ENCODE data around the gene DPP3. TPM values are rescaled to one million over a fixed set of nuclear protein-coding genes. Genes with fewer than 3 reads are reported as not detected.

DPP3 gene
- total and polyA plus RNA-seq, 4 experiments from 2014 or later, result 21.0 to 31.0 (median 25.9) TPM

GRCh38 chr11:66478729-66479393 lies 1.4 kb upstream of the DPP3 start:
- Mint-ChIP-seq H3K27me3 (no peaks in the 10 kb centered on the region), H3K4me1 (peaks cover 13 to 48% (median 21%) of the 10 kb centered on the region in 4 donors), H3K4me3 (peak overlapping the region; percentile 87 to 96 (median 90)), H3K36me3 (peaks cover 0 to 16% of the 10 kb centered on the region in 2 donors), H3K9me3 (no peaks in the 10 kb centered on the region), H3K27ac (peak overlapping the region; percentile 78 to 94 (median 91))
- peak overlapping the region; percentile 88 to 90 for H3K4me3 ChIP-seq (ENCODE audit: low read length in 2 of 2)
- no peaks in the 10 kb centered on the region for H3K9me3 ChIP-seq (ENCODE audit: control insufficient read depth in 1 of 2, low read length in 2 of 2)
- no peaks in the 10 kb centered on the region for H3K36me3 ChIP-seq (ENCODE audit: insufficient read depth, low read length)
- H3K27me3 ChIP-seq (ENCODE audit: insufficient read depth, low read length), result no peaks in the 10 kb centered on the region
- intact Hi-C loops (cut with micrococcal nuclease), result loop anchor here (2.0 kb wide), 1 partner anchor 66 kb away; no protein-coding TSS in a partner anchor
- ChIA-PET POLR2A (ENCODE audit: partially characterized antibody) (interaction anchor here (0.6 to 2.5 kb wide), 11 partner anchors 12 to 544 kb away, joined by 3 to 19 read pairs (median 6); partner anchors contain the start of genes ACTN3, BBS1, CTSF and MRPL11), CTCF (ENCODE audit: partially characterized antibody) (interaction anchor here (0.7 to 2.3 kb wide), 12 partner anchors 8 to 199 kb away, joined by 3 to 18 read pairs (median 4); partner anchors contain the start of genes MRPL11, PELI3 and RBM4B)
- peak in 4 of 5 donors; percentile 24 to 39 (median 30) for DNase-seq
- peaks cover 20% of the 10 kb centered on the region for H3K4me1 ChIP-seq (ENCODE audit: insufficient read depth, low read length)
- H3K27ac ChIP-seq (ENCODE audit: low read depth, low read length), result peak overlapping the region; percentile 81

DNA sequence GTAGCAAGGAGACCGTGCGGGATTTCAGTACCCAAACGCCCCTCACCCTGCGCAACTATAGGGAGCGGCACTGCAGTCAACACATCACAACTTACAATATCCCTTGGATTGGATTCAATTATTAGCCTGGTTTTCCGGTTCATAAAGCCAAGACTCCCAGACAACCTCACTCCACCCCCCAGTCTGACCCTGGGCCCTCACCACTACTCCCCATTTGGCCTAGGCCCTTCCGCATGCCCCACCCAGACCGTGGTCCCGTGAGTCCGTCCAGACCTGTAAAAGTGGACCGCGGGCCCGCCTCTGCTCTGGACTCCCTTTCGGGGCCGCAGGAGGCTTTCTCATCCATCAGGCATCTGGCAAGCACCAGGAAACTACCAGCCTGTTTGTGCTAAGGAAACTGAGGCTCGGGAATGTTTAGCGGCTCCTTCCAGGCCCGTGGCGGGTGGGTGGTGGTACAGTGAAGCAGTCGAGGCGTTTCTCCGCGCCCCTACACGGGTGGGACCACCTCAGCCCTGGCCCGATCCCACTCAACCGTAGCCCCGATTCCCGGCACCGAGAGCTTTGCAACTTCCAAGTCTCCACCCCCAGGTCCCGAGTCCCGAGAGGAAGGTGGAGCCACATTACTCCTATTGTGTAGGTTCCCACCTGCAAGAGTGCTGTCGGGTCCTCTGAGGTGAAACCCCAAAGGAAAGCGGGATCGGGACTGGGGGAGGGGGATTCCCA lies 679 bp upstream of the DPP3 start:
- H3K27ac ChIP-seq (ENCODE audit: low read depth, low read length), result peak overlapping the region; percentile 81
- H3K4me3 ChIP-seq (ENCODE audit: low read length in 2 of 2), result peak overlapping the region; percentile 88 to 90
- Mint-ChIP-seq H3K4me1 (peaks cover 13 to 48% (median 21%) of the 10 kb centered on the region in 4 donors), H3K9me3 (no peaks in the 10 kb centered on the region), H3K27ac (peak overlapping the region; percentile 78 to 94 (median 91)), H3K27me3 (no peaks in the 10 kb centered on the region), H3K36me3 (peaks cover 0 to 16% of the 10 kb centered on the region in 2 donors), H3K4me3 (peak overlapping the region; percentile 87 to 96 (median 90))
- intact Hi-C loops (cut with micrococcal nuclease), result loop anchor here (1.0 to 2.0 kb wide), 6 partner anchors 13 to 199 kb away; partner anchors contain the start of genes BBS1 and PELI3
- H3K36me3 ChIP-seq (ENCODE audit: insufficient read depth, low read length), result no peaks in the 10 kb centered on the region
- peak in 2 of 5 donors; percentile 11 to 17 for DNase-seq
- H3K27me3 ChIP-seq (ENCODE audit: insufficient read depth, low read length), result no peaks in the 10 kb centered on the region
- CTCF ChIA-PET (ENCODE audit: partially characterized antibody), result interaction anchor here (0.7 to 2.3 kb wide), 19 partner anchors 8 to 376 kb away, joined by 3 to 18 read pairs (median 4); partner anchors contain the start of genes MRPL11 and RBM4B
- POLR2A ChIA-PET (ENCODE audit: partially characterized antibody), result interaction anchor here (0.5 to 2.5 kb wide), 24 partner anchors 9 to 1549 kb away, joined by 3 to 72 read pairs (median 4); partner anchors contain the start of genes ACTN3, BBS1, CCDC87 and CCS
- no peaks in the 10 kb centered on the region for H3K9me3 ChIP-seq (ENCODE audit: control insufficient read depth in 1 of 2, low read length in 2 of 2)
- H3K4me1 ChIP-seq (ENCODE audit: insufficient read depth, low read length), result peaks cover 20% of the 10 kb centered on the region

- Histone ChIP-seq H3K4me3 (ENCODE audit: low read length in 2 of 2) (no peak overlapping the region), H3K27ac (ENCODE audit: low read depth, low read length) (no peak overlapping the region), H3K27me3 (ENCODE audit: insufficient read depth, low read length) (no peaks in the 10 kb centered on the region), H3K4me1 (ENCODE audit: insufficient read depth, low read length) (peaks cover 10% of the 10 kb centered on the region), H3K36me3 (ENCODE audit: insufficient read depth, low read length) (peaks cover 16% of the 10 kb centered on the region), H3K9me3 (ENCODE audit: control insufficient read depth in 1 of 2, low read length in 2 of 2) (no peaks in the 10 kb centered on the region)
- CTCF ChIA-PET (ENCODE audit: partially characterized antibody), result interaction anchor here (1.5 kb wide), 1 partner anchor 8 kb away, joined by 3 read pairs; no protein-coding TSS in a partner anchor
- H3K36me3 Mint-ChIP-seq, result peaks cover 5 to 50% of the 10 kb centered on the region in 2 donors
- intact Hi-C loops (cut with micrococcal nuclease), result no loop called here
- no peaks in the 10 kb centered on the region for H3K9me3 Mint-ChIP-seq
- H3K27ac Mint-ChIP-seq, result no peak overlapping the region
- DNase-seq, result no peak
- POLR2A ChIA-PET (ENCODE audit: partially characterized antibody), result no interaction called here
- no peak overlapping the region for H3K4me3 Mint-ChIP-seq
- H3K4me1 Mint-ChIP-seq, result peaks cover 3 to 24% (median 10%) of the 10 kb centered on the region in 4 donors
- no peaks in the 10 kb centered on the region for H3K27me3 Mint-ChIP-seq
These were observed 4.7 kb downstream of the DPP3 start for GRCh38 chr11:66484806-66485380.

GRCh38 chr11:66488957-66489356 lies 8.7 kb downstream of the DPP3 start:
- no peak overlapping the region for H3K4me3 Mint-ChIP-seq
- ChIA-PET POLR2A (ENCODE audit: partially characterized antibody) (no interaction called here), CTCF (ENCODE audit: partially characterized antibody) (interaction anchor here (1.4 kb wide), 1 partner anchor 10 kb away, joined by 4 read pairs; no protein-coding TSS in a partner anchor)
- no peaks in the 10 kb centered on the region for H3K4me1 ChIP-seq (ENCODE audit: insufficient read depth, low read length)
- no peaks in the 10 kb centered on the region for H3K9me3 ChIP-seq (ENCODE audit: control insufficient read depth in 1 of 2, low read length in 2 of 2)
- peaks cover 8 to 56% of the 10 kb centered on the region in 2 donors for H3K36me3 Mint-ChIP-seq
- H3K36me3 ChIP-seq (ENCODE audit: insufficient read depth, low read length), result peaks cover 32% of the 10 kb centered on the region
- peak overlapping the region in 1 of 7 donors; percentile 7 for H3K27ac Mint-ChIP-seq
- no peaks in the 10 kb centered on the region for H3K27me3 ChIP-seq (ENCODE audit: insufficient read depth, low read length)
- intact Hi-C loops (cut with micrococcal nuclease), result no loop called here
- H3K4me1 Mint-ChIP-seq, result peaks cover 0 to 2% (median under 1%) of the 10 kb centered on the region in 4 donors
- H3K9me3 Mint-ChIP-seq, result no peaks in the 10 kb centered on the region
- H3K4me3 ChIP-seq (ENCODE audit: low read length in 2 of 2), result no peak overlapping the region
- no peak overlapping the region for H3K27ac ChIP-seq (ENCODE audit: low read depth, low read length)
- no peak for DNase-seq
- H3K27me3 Mint-ChIP-seq, result no peaks in the 10 kb centered on the region

DNA sequence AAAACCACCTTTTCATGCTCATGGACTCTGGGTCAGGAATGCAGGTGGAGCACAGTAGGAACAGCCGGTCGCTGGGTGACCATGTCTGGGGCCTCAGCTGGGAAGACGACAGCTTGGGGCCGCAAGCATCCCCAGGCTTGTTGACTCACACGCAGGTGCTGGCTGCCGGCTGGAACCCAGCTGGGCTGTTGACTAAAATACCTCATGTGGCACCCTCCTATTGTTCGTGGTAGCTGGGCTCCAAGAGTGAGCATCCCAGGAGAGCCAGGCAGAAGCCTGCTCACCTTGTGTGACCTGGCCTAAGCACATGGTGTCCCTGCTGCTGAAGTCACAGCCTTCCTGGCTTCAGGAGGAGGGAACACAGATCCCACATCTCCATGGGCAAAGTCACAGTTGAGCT lies 9.4 kb downstream of the DPP3 start:
- peaks cover 0 to 2% (median under 1%) of the 10 kb centered on the region in 4 donors for H3K4me1 Mint-ChIP-seq
- intact Hi-C loops (cut with micrococcal nuclease), result no loop called here
- no peaks in the 10 kb centered on the region for H3K27me3 Mint-ChIP-seq
- no peak overlapping the region for H3K4me3 Mint-ChIP-seq
- peaks cover 8 to 55% of the 10 kb centered on the region in 2 donors for H3K36me3 Mint-ChIP-seq
- Histone ChIP-seq H3K27ac (ENCODE audit: low read depth, low read length) (no peak overlapping the region), H3K4me1 (ENCODE audit: insufficient read depth, low read length) (no peaks in the 10 kb centered on the region), H3K4me3 (ENCODE audit: low read length in 2 of 2) (no peak overlapping the region), H3K27me3 (ENCODE audit: insufficient read depth, low read length) (no peaks in the 10 kb centered on the region), H3K36me3 (ENCODE audit: insufficient read depth, low read length) (peaks cover 33% of the 10 kb centered on the region), H3K9me3 (ENCODE audit: control insufficient read depth in 1 of 2, low read length in 2 of 2) (no peaks in the 10 kb centered on the region)
- no peaks in the 10 kb centered on the region for H3K9me3 Mint-ChIP-seq
- no peak overlapping the region for H3K27ac Mint-ChIP-seq
- POLR2A ChIA-PET (ENCODE audit: partially characterized antibody), result interaction anchor here (0.6 to 0.9 kb wide), 2 partner anchors 10 to 614 kb away, joined by 3 read pairs; partner anchors contain the start of gene DPP3
- CTCF ChIA-PET (ENCODE audit: partially characterized antibody), result interaction anchor here (1.4 kb wide), 1 partner anchor 11 kb away, joined by 4 read pairs; no protein-coding TSS in a partner anchor
- no peak for DNase-seq

- H3K27me3 Mint-ChIP-seq, result no peaks in the 10 kb centered on the region
These were observed 11.2 kb downstream of the DPP3 start for GRCh38 chr11:66491315-66491935.

More at GRCh38 chr11:66491315-66491935, 11.2 kb downstream of the DPP3 start:
- no peak for DNase-seq
- H3K36me3 Mint-ChIP-seq, result peaks cover 14 to 48% of the 10 kb centered on the region in 2 donors
- Histone ChIP-seq H3K27ac (ENCODE audit: low read depth, low read length) (no peak overlapping the region), H3K4me3 (ENCODE audit: low read length in 2 of 2) (no peak overlapping the region), H3K9me3 (ENCODE audit: control insufficient read depth in 1 of 2, low read length in 2 of 2) (no peaks in the 10 kb centered on the region), H3K36me3 (ENCODE audit: insufficient read depth, low read length) (peaks cover 27% of the 10 kb centered on the region), H3K27me3 (ENCODE audit: insufficient read depth, low read length) (no peaks in the 10 kb centered on the region), H3K4me1 (ENCODE audit: insufficient read depth, low read length) (no peaks in the 10 kb centered on the region)
- H3K9me3 Mint-ChIP-seq, result no peaks in the 10 kb centered on the region
- ChIA-PET POLR2A (ENCODE audit: partially characterized antibody) (interaction anchor here (0.8 to 1.2 kb wide), 2 partner anchors 11 to 53 kb away, joined by 4 read pairs; partner anchors contain the start of genes DPP3 and MRPL11), CTCF (ENCODE audit: partially characterized antibody) (interaction anchor here (1.3 to 1.5 kb wide), 2 partner anchors 11 to 84 kb away, joined by 4 to 5 read pairs; partner anchors contain the start of gene DPP3)
- no peak overlapping the region for H3K27ac Mint-ChIP-seq
- intact Hi-C loops (cut with micrococcal nuclease), result no loop called here
- peaks cover 0 to 2% (median under 1%) of the 10 kb centered on the region in 4 donors for H3K4me1 Mint-ChIP-seq
- no peak overlapping the region for H3K4me3 Mint-ChIP-seq

Measured in CD4-positive, alpha-beta memory T cell (primary cell).